Right atrium auricular region (tissue), 2 donors: Measurements from ENCODE around the gene PDE4D. TPM values are rescaled to one million over a fixed set of nuclear protein-coding genes. Genes with fewer than 3 reads are reported as not detected.
"Not testable (repeated sequence)": the region's sequence is repeated elsewhere in the genome, so short reads cannot be mapped to it uniquely, and the experiment has no call there.

Experiments used
- DNase-seq: peaks from one replicate; pipeline ENCODE4 v3.0.0-alpha.2; 2019; ENCODE audit warnings: low spot score
- H3K27ac ChIP-seq, 2 donors: fragments of 200-600 bp; sonication (generic); 1 replicate in 1 of 2; 2 replicates in 1 of 2; pipeline ENCODE4 v1.5.1; 2016 to 2019
- H3K27me3 ChIP-seq, 2 donors: fragments of 200-600 bp; sonication (generic); one replicate each; pipeline versions ENCODE4 v1.5.1 to v1.6.0; 2017 to 2019
- H3K36me3 ChIP-seq: fragments of 200-600 bp; sonication (generic); one replicate; pipeline ENCODE4 v1.5.1; 2016
- H3K4me1 ChIP-seq, 2 donors: fragments of 200-600 bp; sonication (generic); one replicate each; pipeline versions ENCODE4 v1.5.1 to v1.6.0; 2017 to 2019
- H3K4me3 ChIP-seq, 2 donors: fragments of 200-600 bp; sonication (generic); 1 replicate in 1 of 2; 2 replicates in 1 of 2; pipeline ENCODE4 v1.5.1; 2017 to 2019; ENCODE audit warnings: mild to moderate bottlenecking in 1 of 2, moderate library complexity in 1 of 2
- H3K9me3 ChIP-seq, 2 donors: fragments of 200-600 bp; sonication (generic); one replicate each; pipeline ENCODE4 v1.5.1; 2019
- CTCF ChIP-seq, 2 donors: fragments of 200-600 bp; sonication (generic); IDR thresholded peaks; one replicate each; pipeline ENCODE4 v1.5.1; 2019; ENCODE audit warnings: antibody characterized with exemption in 2 of 2
- total RNA-seq, 2 donors: library from RNA; depleted of rRNA; stranded (reverse); fragments of >200 nt; gene quantifications; one replicate each; pipeline ENCODE4 v1.1.0, GENCODE V29; 2016

Gene PDE4D
- total RNA-seq, 2 donors from 2014 or later: 43.3 to 44.0 TPM

- no peak for TF ChIP-seq CTCF (IDR thresholded peaks at IDR 0.05)
- Histone ChIP-seq H3K36me3 (no peaks in the 10 kb centered on the region), H3K9me3 (no peaks in the 10 kb centered on the region), H3K4me3 (no peak overlapping the region), H3K4me1 (no peaks in the 10 kb centered on the region), H3K27me3 (no peaks in the 10 kb centered on the region), H3K27ac (no peak overlapping the region)
- no peak for DNase-seq
These were observed 137.0 kb downstream of the PDE4D start for GRCh38 chr5:59756373-59757035.

GRCh38 chr5:59755476-59755875 is 138.1 kb downstream of the PDE4D start:
- no peak for TF ChIP-seq CTCF (IDR thresholded peaks at IDR 0.05)
- Histone ChIP-seq H3K27ac (no peak overlapping the region), H3K4me1 (no peaks in the 10 kb centered on the region), H3K9me3 (no peaks in the 10 kb centered on the region), H3K4me3 (no peak overlapping the region), H3K36me3 (no peaks in the 10 kb centered on the region), H3K27me3 (no peaks in the 10 kb centered on the region)
- DNase-seq: no peak

GRCh38 chr5:59753599-59753998 is 139.9 kb downstream of the PDE4D start:
- no peaks in the 10 kb centered on the region for H3K4me1 ChIP-seq
- H3K27ac ChIP-seq: no peak overlapping the region
- TF ChIP-seq CTCF (IDR thresholded peaks at IDR 0.05): no peak
- no peaks in the 10 kb centered on the region for H3K9me3 ChIP-seq
- no peaks in the 10 kb centered on the region for H3K27me3 ChIP-seq
- H3K36me3 ChIP-seq: no peaks in the 10 kb centered on the region
- no peak overlapping the region for H3K4me3 ChIP-seq
- no peak for DNase-seq

GRCh38 chr5:59749782-59750520 is 143.6 kb downstream of the PDE4D start:
- Histone ChIP-seq H3K9me3 (no peaks in the 10 kb centered on the region), H3K36me3 (no peaks in the 10 kb centered on the region), H3K27me3 (no peaks in the 10 kb centered on the region), H3K27ac (no peak overlapping the region), H3K4me1 (no peaks in the 10 kb centered on the region), H3K4me3 (no peak overlapping the region)
- DNase-seq: no peak
- TF ChIP-seq CTCF (IDR thresholded peaks at IDR 0.05): no peak

- not testable (repeated sequence) for H3K4me3 ChIP-seq, DNase-seq, H3K27me3 ChIP-seq, H3K36me3 ChIP-seq, H3K4me1 ChIP-seq, H3K27ac ChIP-seq, H3K9me3 ChIP-seq
These were observed 145.4 kb downstream of the PDE4D start for GRCh38 chr5:59748036-59748663.

- no peak overlapping the region for H3K27ac ChIP-seq
These were observed 147.2 kb downstream of the PDE4D start for GRCh38 chr5:59746241-59746765.

More at GRCh38 chr5:59746241-59746765, 147.2 kb downstream of the PDE4D start:
- Histone ChIP-seq H3K4me3 (no peak overlapping the region), H3K36me3 (no peaks in the 10 kb centered on the region), H3K9me3 (no peaks in the 10 kb centered on the region), H3K27me3 (no peaks in the 10 kb centered on the region), H3K4me1 (no peaks in the 10 kb centered on the region)
- DNase-seq: no peak
- TF ChIP-seq CTCF (IDR thresholded peaks at IDR 0.05): no peak
